DMS153 treated with DMSO at 0.1 percent for 48 hours (cell line): Measurements from ENCODE around the gene CAB39L.

ENCODE experiments used
- DNase-seq: peaks from one replicate; lab custom pipeline; 2025; ENCODE audit not compliant: unreplicated experiment; lab: John Stamatoyannopoulos, UW

CAB39L gene

DNA sequence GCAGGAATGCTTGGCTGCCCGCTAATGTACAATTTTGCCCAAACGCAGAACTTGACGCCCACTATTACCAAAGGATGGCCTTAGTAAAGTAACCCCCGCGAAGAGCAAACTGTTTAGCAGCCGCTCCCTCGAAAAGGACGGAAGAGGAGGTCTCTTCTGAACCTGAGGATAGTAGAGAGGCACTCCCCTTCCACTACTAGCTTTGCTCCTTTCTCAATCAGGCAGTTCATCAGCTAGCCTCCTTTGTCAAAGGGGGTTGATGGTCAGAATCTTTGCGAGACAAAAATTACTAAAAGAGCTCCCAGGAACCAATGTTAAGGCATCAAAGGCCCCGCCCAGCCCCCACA, 534 bp downstream of the CAB39L start:
- peak; percentile 47 for DNase-seq

DNA sequence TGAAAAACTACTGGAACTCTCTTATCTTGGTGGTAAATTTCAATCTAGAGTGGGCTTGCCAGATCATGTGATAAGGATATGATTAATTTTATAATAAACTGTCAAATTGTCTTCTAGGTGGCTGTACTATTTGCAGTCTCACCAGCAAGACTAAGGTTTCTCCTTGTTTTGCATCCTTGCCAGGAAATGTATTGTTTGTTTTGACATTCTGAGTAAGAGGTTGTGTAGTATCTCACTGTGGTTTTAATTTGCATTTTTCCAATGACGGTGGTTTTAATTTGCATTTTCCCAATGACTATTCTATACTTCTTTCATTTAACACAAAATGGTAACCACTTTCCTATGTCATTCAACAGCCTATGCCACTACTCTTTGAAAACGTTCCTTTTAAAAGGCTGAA, 2.0 kb downstream of the CAB39L start:
- DNase-seq = no peak

DNA sequence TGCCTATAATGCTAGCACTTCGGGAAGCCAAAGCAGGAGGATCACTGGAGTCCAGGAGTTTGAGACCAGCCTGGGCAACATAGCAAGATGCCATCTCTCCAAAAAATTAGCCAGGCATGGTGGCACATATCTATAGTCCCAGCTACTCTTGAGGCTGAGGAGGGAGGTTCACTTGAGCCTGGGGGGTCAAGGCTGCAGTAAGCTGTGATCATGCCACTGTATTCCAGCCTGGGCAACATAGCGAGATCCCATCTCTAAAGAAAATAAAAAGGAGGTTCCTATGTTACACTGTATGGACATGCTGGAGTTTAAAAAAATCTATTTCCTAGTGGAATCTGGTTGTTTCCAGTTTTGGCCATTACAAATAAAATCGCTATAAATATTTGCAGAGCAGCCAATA, 2.6 kb downstream of the CAB39L start:
- DNase-seq = no peak

DNA sequence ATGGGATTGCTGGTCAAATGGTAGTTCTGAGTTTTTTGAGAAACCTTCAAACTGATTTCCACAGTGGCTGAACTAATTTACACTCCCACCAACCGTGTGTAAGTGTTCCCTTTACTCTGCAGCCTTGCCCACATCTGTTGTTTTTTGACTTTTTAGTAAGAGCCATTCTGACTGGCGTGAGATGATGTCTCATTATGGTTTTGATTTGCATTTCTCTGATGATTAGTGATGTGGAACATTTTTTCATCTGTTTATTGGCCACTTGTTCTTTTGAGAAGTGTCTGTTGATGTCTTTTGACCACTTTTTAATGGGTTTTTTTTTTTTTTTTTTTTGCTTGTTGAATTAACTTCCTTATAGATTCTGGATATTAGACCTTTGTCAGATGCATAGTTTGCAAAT, 4.3 kb downstream of the CAB39L start:
- no peak for DNase-seq

DNA sequence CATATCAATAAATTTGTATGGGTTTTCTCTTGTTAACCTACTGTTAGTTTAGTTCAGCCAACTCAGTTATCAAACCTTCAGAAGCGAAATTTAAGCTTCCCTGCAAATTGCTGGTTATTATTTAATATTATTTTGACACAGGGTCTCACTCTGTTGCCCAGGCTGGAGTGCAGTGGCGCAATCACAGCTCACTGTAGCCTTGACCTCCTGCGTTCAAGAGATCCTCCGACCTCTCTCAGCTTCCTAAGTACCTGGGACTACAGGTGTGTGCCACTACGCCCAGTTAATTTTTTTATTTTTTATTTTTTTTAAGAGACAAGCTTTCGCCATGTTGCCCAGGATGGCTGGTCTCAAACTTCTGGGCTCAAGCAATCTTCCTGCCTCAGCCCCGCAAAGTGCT, 6.2 kb downstream of the CAB39L start:
- DNase-seq = no peak

DNA sequence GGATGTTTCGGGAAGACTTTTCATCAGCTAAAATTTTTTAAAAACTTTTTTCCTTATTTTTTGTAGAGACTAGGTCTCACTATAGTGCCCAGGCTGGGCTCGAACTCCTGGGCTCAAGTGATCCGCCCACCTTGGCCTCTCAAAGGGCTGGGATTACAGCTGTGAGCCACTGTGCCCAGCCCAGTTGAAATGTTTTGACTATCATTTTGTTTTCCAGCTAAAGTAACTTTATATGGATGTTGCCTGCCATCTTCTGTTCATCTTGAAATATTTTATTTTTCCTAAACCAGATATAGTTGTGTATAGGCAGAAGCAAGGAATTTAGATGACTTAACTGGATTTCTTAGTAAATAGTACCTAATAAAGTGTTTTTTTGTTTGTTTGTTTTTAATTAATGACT, 7.0 kb downstream of the CAB39L start:
- DNase-seq = no peak

DNA sequence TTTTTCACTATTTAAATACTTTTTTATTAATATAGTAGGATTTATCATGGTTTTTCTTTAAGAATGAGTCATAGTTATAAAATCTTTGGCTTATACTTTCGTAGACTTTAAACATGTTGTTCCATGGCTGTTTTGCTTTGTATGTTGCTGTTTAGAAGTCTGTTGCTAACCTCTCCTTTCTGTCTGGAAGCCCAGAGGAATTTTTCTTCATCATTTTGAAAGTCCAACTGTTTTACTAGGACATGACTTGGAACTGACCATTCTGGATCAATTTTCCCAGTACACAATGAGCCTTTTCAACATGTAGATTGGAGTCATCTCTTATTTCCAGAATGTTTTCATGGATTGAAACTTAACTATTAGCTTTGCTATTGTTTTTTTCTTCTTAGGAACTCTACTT, 7.9 kb downstream of the CAB39L start:
- no peak for DNase-seq

DNA sequence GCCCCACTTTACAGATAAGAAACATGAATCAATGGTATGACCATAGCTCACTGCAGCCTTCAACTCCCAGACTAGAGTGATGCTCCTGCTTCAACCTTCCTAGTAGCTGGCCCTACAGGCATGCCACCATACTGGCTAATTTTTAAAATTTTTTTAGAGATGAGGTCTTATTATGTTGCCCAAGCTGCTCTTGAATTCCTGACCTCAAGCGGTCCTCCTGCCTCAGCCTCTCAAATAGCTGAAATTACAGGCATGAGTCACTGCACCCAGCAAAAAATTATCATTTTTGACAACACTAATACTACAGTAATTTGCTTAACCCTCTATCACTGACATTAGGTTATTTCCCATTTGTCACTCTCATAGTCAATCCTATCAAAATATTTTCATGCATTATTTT, 14.7 kb downstream of the CAB39L start:
- DNase-seq = no peak

DNA sequence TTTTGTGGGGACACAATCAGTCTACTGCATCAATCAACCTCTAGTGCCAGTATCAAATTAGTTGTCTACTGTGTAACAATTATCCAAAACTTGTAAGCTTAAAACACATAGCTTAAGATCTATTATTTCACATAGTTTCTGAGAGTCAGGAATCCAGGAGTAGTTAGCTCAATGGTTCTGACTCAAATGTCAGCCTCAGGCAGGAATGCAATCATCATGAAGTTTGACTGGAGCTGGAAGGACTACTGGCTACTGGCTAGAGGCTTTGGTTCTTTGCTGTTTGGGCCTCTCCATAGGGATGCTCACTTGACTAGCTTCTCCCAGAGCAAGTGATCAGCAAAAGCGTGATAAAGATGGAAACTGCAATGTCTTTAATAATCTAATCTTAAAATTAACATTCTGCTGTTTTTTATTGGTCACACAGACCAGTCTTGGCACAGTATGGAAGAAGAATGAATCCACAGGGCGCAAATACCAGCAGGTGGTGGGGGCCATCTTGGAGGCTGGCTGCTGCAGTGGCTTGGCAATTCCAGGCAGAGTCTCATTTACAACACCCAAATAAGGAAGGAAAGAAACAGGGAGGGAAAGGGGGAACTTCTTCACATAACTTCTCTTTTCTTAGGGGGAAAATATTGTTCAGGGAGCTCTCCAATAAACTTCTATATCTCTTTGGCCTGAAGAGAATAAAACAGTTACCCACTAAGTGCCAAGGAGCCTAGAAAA, 15.7 kb downstream of the CAB39L start:
- DNase-seq = no peak

DNA sequence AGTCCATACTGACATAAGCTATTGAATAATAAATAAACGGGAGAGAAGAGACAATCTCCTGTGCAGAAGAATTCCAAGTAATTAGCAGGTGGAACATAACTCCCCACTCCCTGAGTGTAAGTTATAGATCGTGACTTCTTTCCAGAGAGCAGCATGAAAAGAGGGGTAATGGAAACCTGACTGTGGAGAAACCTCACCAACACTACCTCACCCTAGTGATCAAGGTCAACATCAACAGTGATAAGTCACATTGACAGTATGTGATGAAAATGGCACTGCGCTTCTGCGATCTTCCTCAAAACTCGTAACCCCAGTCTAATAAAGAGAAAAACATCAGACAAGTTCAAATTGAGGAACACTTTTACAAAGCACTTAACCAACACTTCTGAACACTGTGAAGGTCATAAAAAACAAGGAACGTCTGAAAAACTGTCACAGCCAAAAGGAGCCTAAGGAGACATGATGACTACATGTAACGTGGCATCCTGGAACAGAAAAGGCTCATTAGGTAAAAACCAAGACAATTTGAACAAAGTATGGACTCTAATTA, 19.8 kb downstream of the CAB39L start:
- DNase-seq = no peak

DNA sequence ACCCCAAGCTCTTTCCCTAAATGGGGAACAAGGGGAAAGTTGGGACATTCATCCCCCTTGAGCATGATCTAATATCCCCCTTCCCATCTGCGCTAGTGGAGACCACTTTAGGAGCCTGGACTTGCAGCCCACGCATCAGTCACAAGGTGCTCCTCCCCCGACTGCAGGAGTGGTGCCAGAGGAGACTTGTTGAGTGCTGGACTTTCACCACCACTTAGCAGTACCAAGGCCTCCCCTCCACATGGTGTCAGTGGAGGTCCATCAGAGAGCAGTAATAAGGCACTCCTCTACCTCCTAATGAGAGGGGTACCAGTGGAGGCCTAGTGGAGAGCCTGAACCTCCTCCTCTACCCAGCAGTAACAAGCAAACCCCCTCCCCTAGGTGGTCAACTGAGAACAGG, 22.5 kb downstream of the CAB39L start:
- DNase-seq = no peak

DNA sequence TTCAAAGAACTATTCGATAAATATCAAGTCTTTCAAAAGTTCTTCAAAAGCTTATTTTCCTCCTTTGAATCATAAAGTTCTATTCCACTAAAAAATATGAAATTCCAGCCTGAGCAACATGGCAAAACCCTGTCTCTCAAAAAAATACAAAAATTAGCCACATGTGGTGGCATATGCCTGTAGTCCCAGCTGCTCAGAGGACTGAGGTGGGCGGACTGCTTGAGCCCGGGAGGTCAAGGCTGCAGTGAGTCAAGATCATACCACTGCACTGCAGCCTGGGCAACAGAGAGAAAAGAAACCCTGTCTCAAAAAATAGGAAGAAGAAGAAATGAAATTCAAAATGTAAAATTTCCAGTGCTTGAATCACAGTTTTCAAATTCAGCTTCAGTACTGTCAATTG, 24.6 kb downstream of the CAB39L start:
- DNase-seq = no peak

DNA sequence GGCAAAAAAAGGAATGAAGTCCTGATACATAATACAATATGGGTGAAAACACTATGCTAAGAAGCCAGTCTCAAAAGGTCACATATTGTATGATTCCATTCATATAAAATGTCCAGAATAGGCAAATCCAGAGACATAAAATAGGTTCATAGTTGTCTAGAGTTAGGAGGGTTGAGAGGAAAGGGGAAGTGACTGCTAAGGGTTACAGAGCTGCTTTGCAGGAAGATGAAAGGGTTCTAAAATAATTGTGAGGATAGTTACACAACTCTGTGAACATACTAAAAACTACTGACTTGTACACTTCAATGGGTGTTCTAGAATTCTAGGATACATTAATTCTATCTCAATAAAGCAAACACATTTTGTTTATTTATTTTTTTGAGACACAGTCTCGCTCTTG, 25.7 kb downstream of the CAB39L start:
- DNase-seq = no peak

DNA sequence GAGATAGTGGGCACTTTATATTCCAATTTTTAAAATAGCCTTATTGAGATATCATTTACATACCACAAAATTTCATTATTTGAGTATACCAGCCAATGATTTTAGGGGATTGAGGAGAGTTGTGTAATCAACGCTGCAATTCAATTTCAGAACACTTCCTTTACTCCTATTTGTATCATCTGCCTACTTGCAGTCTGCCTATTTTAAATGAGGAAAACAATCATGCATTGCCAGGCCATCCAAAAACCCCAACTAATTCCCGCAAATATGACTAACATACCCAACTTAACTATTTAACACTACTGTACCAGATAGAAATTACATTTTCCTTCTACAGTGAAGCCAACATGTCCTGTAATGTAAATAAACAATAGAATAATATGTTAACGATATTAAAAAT, 26.7 kb downstream of the CAB39L start:
- no peak for DNase-seq

DNA sequence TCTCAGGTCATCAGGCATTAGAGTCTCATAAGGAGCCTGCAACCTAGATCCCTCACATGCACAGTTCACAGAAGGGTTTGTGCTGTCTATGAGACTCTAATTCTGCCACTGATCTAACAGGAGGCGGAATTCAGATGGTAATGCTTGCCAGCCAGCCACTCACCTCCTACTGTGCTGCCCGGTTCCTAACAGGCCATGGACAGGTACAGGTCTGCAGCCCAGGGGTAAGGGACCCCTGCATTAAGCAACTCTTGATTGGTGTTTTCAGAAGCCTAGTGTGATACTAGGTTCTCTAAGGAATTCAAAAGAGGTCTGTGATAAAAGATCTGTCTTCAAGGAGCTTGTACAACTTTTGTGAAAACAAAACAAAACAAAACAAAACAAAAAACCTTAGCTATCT, 31.1 kb downstream of the CAB39L start:
- DNase-seq = no peak

DNA sequence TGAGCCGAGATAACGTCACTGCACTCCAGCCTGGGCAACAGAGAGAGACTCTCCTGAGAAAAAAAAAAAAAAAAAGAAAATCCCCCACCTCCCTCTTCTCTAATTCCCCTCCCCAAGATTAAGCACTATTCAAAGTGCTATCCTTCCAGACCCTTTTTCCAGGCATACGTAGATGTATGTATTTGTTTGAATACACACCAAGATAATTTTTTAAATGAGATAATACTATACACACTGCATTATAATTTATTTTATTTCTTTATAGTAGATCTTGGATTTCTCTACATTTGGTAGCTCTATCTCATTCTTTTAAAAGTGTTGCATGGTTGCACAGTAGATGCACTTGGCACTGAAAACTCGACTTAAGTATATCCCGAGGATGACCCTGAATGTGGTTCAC, 32.5 kb downstream of the CAB39L start:
- no peak for DNase-seq

DNA sequence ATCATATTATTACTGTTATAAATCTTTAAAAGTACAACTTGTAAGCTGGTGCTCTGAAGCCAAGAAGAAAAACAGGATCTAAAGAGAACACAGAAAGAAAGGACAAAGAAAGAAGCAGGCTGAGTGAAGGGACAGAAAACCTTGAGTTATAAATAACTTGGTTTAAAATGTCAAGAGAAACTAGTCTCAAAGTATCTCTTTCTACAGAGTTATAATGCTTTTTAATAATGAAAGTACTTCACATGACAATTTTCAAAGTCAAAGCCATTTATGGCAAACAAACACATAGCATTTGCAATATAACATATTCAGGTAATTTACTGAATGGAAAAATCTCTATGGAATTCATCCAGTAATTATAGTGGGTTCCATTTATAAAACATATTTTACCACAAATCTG, 33.4 kb downstream of the CAB39L start:
- no peak for DNase-seq

DNA sequence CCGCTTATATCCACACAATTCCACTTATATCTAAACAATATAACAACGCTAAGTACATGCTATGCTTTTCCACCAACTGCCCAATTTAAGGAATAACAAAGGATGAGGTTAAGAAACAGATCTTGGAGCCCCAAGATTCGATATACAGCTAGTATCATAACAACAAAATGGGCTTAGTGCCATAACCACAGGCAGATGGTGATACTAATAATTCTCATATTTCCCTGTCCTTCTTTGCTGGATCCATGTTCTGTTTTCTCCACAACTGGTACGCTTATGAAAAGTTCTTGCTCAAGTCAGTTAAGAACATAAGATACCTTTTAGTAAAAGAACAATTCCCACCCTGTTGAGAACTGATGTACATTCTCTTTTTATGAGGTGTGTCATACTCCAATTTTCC, 33.9 kb downstream of the CAB39L start:
- no peak for DNase-seq

DNA sequence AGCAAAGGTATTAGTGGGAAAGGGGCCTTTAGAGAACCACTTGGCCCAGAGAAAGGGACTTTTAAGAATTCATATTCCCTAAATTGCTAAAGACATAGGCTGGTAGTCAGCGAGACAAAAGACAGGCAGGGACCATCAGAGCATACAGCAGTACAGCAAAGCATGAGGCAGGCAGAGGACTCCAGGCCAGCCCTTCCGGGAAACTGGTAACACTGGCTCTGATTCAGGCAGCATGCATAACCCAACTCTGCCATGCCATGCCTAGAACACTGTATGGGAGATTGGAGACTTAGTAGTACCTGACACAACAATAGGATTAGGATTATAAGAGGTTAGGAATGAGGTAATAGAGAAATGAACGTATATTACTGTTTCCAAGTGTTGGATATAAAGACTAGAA, 34.9 kb downstream of the CAB39L start:
- no peak for DNase-seq

DNA sequence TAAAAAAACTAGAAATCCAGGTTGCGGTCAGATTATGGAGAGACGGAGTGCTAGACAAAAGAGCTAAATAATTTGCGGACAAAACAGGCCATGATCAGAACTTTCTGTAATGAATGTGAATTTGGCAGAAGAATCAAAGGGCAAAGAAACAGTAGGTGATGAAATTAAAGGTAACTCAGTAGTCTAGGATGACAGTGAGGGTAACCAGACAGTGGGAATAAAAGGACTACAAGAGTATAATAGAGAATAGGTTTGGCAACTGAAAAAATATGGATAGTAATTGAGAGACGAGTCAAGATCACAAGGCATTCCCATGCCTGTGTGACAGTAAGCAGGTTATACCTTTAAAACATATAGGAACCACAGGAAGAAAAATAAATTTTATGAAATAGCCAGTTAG, 35.9 kb downstream of the CAB39L start:
- no peak for DNase-seq

DNA sequence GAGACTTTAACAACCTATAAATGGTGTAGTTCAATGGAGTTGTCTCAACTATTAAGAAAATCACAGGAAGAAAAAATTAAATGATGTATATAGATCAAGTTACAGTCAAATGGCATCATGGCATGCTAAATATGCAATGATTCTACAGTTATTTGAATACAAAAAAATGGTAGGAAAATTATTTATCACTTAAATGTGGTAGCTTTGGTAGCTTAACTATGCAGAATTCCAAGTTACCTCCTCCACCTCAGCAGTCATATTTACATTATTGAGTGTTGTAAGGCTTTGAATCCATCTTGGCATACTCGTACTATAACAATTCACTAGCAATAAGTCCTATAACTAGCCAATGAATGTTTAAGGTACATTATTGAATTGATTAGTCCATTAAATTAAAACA, 36.8 kb downstream of the CAB39L start:
- no peak for DNase-seq

DNA sequence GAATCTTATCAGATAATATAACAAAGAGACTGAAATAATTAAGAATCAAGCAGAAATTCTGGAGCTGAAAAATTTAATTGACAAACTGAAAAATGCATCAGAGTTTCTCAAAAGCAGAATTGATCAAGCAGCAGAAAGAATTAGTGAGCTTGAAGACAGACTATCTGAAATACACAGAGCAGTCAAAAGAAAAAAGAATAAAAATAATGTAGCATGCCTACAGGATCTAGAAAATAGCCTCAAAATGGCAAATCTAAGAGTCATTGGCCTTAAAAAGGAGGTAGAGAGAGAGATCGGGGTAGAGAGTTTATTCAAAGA, 39.2 kb downstream of the CAB39L start:
- DNase-seq = no peak

DNA sequence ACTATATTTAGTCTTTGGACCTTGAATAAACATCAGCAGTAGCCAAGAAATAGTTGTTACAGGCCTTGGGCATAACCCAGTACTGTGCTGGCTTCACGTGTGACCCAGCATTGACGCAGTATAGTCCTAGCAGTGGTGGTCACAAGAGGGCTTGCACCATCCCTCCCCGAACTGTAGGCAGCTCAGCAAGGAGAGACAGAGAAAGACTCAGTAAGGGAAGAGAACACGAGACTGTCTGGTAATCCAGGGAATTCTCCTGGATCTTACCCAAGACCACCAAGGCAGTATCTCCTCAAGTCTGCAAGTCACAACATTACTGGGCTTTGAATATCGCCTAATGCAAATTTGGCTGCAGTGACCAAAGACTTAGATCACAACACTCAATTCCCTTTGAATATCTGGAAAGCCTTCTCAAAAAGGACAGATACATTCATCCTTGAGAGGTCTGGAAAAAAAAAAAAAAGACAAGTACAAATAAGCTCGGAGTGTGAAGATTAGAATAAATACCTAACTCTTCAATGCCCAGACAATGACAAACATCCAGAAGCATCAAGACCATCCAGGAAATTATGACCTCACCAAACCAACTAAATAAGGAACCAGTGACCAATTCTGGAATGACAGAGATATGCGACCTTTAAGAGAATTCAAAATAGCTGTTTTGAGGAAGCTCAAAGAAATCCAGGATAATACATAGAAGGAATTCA, 39.7 kb downstream of the CAB39L start:
- DNase-seq = no peak
